ENCODE results near the gene ABLIM2. TPM values are rescaled to one million over a fixed set of nuclear protein-coding genes. Genes with fewer than 3 reads are reported as not detected.

Gene ABLIM2
- total RNA-seq, 3 donors from 2014 or later (not counting 1 experiment from before 2014, with no cell fraction given) = 0.71 to 2.8 (median 1.3) TPM

DNA sequence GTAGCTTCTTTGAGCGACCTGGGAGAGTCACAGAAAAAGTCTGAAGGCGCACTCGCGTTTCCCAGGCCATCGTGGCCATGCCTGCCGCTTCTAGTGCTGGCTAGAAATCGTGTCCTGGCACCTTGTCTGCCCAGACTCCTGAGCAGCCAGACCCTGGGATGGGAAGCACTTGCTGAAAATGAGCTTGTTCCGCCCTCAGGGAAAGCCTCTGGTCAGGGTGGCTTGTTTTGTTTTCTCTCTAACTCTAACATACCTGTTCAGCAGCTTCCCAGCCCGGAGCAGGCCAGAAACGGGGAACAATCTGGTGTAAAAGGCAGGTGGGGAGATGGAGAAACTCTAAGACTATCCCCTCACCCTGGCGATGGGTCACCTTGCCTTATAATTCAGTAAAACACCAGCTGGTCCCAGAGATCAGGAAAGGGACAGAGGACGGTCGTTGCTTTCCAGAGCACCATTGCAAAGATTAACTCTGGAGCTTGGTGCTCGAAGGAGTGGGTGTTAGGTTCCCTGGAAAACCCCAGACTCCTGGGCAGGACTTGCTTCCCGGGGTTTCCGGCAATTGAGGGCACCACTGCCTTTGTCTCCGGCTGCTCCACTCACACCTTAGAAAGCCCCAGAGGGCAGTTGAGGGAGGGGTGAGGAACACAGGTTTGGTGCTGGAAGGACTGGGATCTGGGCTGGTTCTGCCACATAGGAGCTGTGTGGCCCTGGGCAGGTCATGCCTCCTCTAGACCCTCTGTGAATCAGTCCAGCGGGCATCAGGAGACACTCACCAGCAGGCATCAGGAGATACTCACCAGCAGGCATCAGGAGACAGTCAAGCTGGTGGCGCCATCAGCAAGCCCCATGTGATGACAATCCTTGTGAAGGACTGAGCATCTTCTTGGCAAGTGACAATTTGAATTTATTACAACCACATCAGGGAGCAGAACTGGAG lies 36.0 kb upstream of the ABLIM2 start:
- Histone ChIP-seq H3K36me3 (ENCODE audit: control insufficient read depth, insufficient read depth, low read length) (no peaks in the 10 kb centered on the region), H3K9me3 (ENCODE audit: control insufficient read depth, insufficient read depth, low read length) (no peaks in the 10 kb centered on the region), H3K4me3 (ENCODE audit: low read length) (no peak overlapping the region), H3K4me1 (ENCODE audit: control insufficient read depth, insufficient read depth, low read length) (peaks cover 34% of the 10 kb centered on the region), H3K27ac (ENCODE audit: low read length) (no peak overlapping the region), H3K27me3 (ENCODE audit: control insufficient read depth, insufficient read depth, low read length) (no peaks in the 10 kb centered on the region)
- Mint-ChIP-seq H3K36me3 (no peaks in the 10 kb centered on the region), H3K9me3 (no peaks in the 10 kb centered on the region), H3K27me3 (ENCODE audit: low read depth in 2 of 2) (peaks cover 0 to 6% of the 10 kb centered on the region in 2 donors), H3K27ac (no peak overlapping the region), H3K4me1 (peaks cover 24 to 42% of the 10 kb centered on the region in 2 donors), H3K4me3 (no peak overlapping the region)
- WGBS (ENCODE audit: insufficient coverage) = 88% methylated on average over 17 of the region's 19 CpGs
- intact Hi-C loops (cut with micrococcal nuclease) = no loop called here
- ATAC-seq = no peak
- DNase-seq = no peak
- TF ChIP-seq, protein P1, sequence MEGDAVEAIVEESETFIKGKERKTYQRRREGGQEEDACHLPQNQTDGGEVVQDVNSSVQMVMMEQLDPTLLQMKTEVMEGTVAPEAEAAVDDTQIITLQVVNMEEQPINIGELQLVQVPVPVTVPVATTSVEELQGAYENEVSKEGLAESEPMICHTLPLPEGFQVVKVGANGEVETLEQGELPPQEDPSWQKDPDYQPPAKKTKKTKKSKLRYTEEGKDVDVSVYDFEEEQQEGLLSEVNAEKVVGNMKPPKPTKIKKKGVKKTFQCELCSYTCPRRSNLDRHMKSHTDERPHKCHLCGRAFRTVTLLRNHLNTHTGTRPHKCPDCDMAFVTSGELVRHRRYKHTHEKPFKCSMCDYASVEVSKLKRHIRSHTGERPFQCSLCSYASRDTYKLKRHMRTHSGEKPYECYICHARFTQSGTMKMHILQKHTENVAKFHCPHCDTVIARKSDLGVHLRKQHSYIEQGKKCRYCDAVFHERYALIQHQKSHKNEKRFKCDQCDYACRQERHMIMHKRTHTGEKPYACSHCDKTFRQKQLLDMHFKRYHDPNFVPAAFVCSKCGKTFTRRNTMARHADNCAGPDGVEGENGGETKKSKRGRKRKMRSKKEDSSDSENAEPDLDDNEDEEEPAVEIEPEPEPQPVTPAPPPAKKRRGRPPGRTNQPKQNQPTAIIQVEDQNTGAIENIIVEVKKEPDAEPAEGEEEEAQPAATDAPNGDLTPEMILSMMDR (IDR thresholded peaks at IDR 0.05) = no peak

DNA sequence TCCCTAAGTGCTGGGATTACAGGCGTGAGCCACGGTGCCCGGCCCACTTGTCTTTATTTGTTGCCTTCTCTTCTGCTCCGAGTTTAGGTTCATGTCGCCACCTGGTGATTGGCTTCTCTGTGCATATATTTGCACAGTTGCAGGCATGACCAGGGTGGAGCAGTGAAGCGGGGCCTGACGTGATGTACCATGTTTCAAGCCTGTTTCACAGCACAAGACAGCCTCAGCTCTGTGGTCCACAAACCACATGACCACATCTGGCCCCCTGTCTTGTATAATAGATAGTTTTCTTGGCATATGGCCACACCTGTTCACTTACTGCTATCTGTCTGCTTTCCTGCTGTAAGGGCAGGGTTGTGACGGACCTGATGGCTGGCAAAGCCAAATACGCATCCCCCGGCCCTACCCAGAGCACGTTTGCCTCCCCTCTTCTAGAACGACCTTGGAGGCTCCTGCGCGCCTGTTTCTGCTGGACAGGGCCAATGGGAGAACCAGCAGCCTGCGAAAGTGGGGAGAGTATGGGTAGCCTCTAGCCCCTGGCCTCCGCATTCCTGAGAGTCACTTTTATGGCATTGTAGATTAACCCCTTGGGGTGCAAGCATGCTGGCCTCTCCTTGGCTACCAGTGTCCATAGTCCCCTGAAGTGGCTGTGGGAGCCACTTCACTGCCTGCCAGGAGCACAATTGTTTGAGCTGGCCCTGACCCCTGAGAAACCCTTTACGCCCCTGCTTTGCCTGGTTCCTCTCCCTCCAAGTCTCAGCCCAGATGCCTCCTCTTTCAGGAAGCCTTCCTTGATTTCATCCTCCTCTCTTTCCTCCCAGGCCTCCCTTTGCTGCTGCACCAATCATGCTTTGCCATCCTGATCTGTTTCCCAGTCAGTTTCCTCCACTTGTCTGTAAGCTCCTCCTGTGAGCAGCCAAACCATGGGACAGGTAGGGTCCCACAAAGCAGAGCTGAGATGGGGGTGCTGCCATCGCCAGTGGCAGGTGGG lies 34.4 kb upstream of the ABLIM2 start:
- Histone ChIP-seq H3K4me1 (ENCODE audit: control insufficient read depth, insufficient read depth, low read length) (peaks cover 20% of the 10 kb centered on the region), H3K36me3 (ENCODE audit: control insufficient read depth, insufficient read depth, low read length) (no peaks in the 10 kb centered on the region), H3K27me3 (ENCODE audit: control insufficient read depth, insufficient read depth, low read length) (no peaks in the 10 kb centered on the region), H3K4me3 (ENCODE audit: low read length) (no peak overlapping the region), H3K9me3 (ENCODE audit: control insufficient read depth, insufficient read depth, low read length) (no peaks in the 10 kb centered on the region), H3K27ac (ENCODE audit: low read length) (peak overlapping the region; percentile 18)
- Mint-ChIP-seq H3K4me1 (peaks cover 20 to 29% of the 10 kb centered on the region in 2 donors), H3K36me3 (no peaks in the 10 kb centered on the region), H3K4me3 (no peak overlapping the region), H3K27me3 (ENCODE audit: low read depth in 2 of 2) (peaks cover 0 to 10% of the 10 kb centered on the region in 2 donors), H3K9me3 (no peaks in the 10 kb centered on the region), H3K27ac (peak overlapping the region in 1 of 2 donors; percentile 15)
- intact Hi-C loops (cut with micrococcal nuclease) = loop anchor here (1.0 kb wide), 1 partner anchor 12 kb away; no protein-coding TSS in a partner anchor
- TF ChIP-seq, protein P1 (IDR thresholded peaks at IDR 0.05) = no peak
- DNase-seq (peak; percentile 30 to 59), ATAC-seq (peak; percentile 62 to 88 (median 85))
- 44% methylated on average over 18 of the region's 18 CpGs for WGBS (ENCODE audit: insufficient coverage)

DNA sequence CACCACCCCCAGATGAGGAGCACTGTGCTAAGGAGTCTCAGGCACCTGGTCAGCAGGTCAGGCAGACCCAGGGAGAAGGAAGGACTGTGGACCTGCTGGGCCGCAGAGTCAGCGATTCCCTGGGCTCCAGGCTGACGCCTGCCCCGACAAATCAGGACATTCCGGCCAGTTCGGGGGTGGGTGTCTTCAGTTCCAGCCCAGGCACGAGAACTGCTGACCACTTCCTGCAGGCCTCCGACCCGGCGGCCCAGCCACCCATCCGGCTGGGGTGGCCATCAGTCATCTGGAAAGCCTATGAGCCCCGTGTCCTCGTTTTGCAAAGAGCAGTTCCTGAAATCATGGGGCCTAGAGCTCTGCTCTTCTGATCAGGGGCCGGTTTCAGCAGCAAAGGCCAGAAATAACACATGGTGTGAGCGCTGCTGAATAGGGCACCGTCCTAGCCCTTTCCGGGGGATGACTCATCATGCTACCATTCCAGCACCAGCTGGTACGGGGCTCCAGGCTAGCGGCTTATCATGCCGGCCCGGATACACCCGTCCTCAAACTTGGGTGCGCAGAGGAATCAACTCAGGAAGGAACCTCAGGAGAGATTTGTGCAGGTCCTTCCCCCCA lies 32.6 kb upstream of the ABLIM2 start:
- no peaks in the 10 kb centered on the region for H3K36me3 Mint-ChIP-seq
- H3K27me3 Mint-ChIP-seq (ENCODE audit: low read depth in 2 of 2) = peaks cover 0 to 11% of the 10 kb centered on the region in 2 donors
- no peak overlapping the region for H3K4me3 Mint-ChIP-seq
- WGBS (ENCODE audit: insufficient coverage) = 19% methylated on average over 23 of the region's 23 CpGs
- H3K9me3 Mint-ChIP-seq = no peaks in the 10 kb centered on the region
- peaks cover 20 to 28% of the 10 kb centered on the region in 2 donors for H3K4me1 Mint-ChIP-seq
- Histone ChIP-seq H3K9me3 (ENCODE audit: control insufficient read depth, insufficient read depth, low read length) (no peaks in the 10 kb centered on the region), H3K4me1 (ENCODE audit: control insufficient read depth, insufficient read depth, low read length) (peaks cover 20% of the 10 kb centered on the region), H3K27me3 (ENCODE audit: control insufficient read depth, insufficient read depth, low read length) (no peaks in the 10 kb centered on the region), H3K4me3 (ENCODE audit: low read length) (no peak overlapping the region), H3K36me3 (ENCODE audit: control insufficient read depth, insufficient read depth, low read length) (no peaks in the 10 kb centered on the region), H3K27ac (ENCODE audit: low read length) (no peak overlapping the region)
- H3K27ac Mint-ChIP-seq = peak overlapping the region in 1 of 2 donors; percentile 61
- ATAC-seq (peak in 2 of 3 donors; percentile 37 to 58), DNase-seq (no peak)
- intact Hi-C loops (cut with micrococcal nuclease) = no loop called here
- TF ChIP-seq, protein P1 (IDR thresholded peaks at IDR 0.05) = no peak
